HL-60 (cell line): Measurements from ENCODE around the gene MAN2B2.

Source experiments
- DNase-seq, 2 experiments: peaks; one replicate each; pipeline ENCODE4 v3.0.0-alpha.2; 2010 to 2020; ENCODE audit warnings: low read depth in 1 of 2, low spot score in 1 of 2
- H3K27ac ChIP-seq: fragments of 250-450 bp; sonication (Bioruptor Pico); replicated peaks from 2 replicates; pipeline ENCODE4 v1.5.1; 2020; ENCODE audit warnings: mild to moderate bottlenecking, moderate library complexity
- H3K27me3 ChIP-seq: fragments of 250-450 bp; sonication (Bioruptor Pico); 2 replicates; pipeline ENCODE4 v1.5.1; 2021; ENCODE audit warnings: mild to moderate bottlenecking, moderate library complexity; ENCODE audit not compliant: insufficient read depth, poor library complexity, severe bottlenecking
- H3K4me3 ChIP-seq: replicated peaks from 2 replicates; pipeline ENCODE4 v1.5.1; 2011; ENCODE audit warnings: mild to moderate bottlenecking, control low read depth, low read length; ENCODE audit not compliant: insufficient read depth
- CTCF ChIP-seq: IDR thresholded peaks from one replicate; pipeline ENCODE4 v1.5.1; 2011; ENCODE audit warnings: low read length, control low read depth, inconsistent platforms; ENCODE audit not compliant: insufficient read depth
- GABPA ChIP-seq: IDR thresholded peaks from 2 replicates; pipeline ENCODE4 v1.6.1; 2012; ENCODE audit warnings: low read depth
- POLR2AphosphoS5 ChIP-seq: IDR thresholded peaks from 2 replicates; pipeline ENCODE4 v1.6.1; 2012; ENCODE audit warnings: low read depth
- REST ChIP-seq: IDR thresholded peaks from 2 replicates; pipeline ENCODE4 v1.6.1; 2012; ENCODE audit warnings: low read depth; ENCODE audit not compliant: insufficient replicate concordance
- SPI1 ChIP-seq: IDR thresholded peaks from 2 replicates; pipeline ENCODE4 v1.6.1; 2012; ENCODE audit warnings: low read depth, mild to moderate bottlenecking, borderline replicate concordance

MAN2B2 gene

GRCh38 chr4:6560416-6561172, 14.4 kb upstream of the MAN2B2 start:
- H3K27ac ChIP-seq: no peak overlapping the region
- H3K4me3 ChIP-seq: no peak overlapping the region
- TF ChIP-seq SPI1 (no peak), REST (no peak), POLR2AphosphoS5 (no peak), GABPA (no peak), CTCF (no peak)
- no peak for DNase-seq
- H3K27me3 ChIP-seq: peaks cover 48% of the 10 kb centered on the region

- peak in 1 of 2 experiments; percentile 39 for DNase-seq
- Histone ChIP-seq H3K4me3 (no peak overlapping the region), H3K27ac (no peak overlapping the region), H3K27me3 (peaks cover 52% of the 10 kb centered on the region)
- TF ChIP-seq POLR2AphosphoS5 (no peak), CTCF (no peak), GABPA (no peak), SPI1 (no peak), REST (no peak)
Observed at GRCh38 chr4:6561173-6561516, 13.8 kb upstream of the MAN2B2 start.

GRCh38 chr4:6561706-6562371, 13.2 kb upstream of the MAN2B2 start:
- TF ChIP-seq CTCF (no peak), REST (no peak)
- H3K27ac ChIP-seq: no peak overlapping the region
- H3K27me3 ChIP-seq: peaks cover 52% of the 10 kb centered on the region
- no peak for DNase-seq
- H3K4me3 ChIP-seq: no peak overlapping the region
